Fibroblast of skin of scalp (primary cell): ENCODE results near the gene MAPK14.

Experiments used
- DNase-seq: peaks from one replicate; pipeline ENCODE4 v3.0.0-alpha.2; 2013

Gene MAPK14

GRCh38 chr6:36139991-36140710 lies 112.5 kb downstream of the MAPK14 start:
- no peak for DNase-seq

- no peak for DNase-seq
These were observed 113.5 kb downstream of the MAPK14 start for GRCh38 chr6:36141091-36141490.

GRCh38 chr6:36141961-36142360 lies 114.4 kb downstream of the MAPK14 start:
- no peak for DNase-seq

GRCh38 chr6:36142971-36143838 lies 115.6 kb downstream of the MAPK14 start:
- DNase-seq: no peak

GRCh38 chr6:36145495-36145894 lies 117.9 kb downstream of the MAPK14 start:
- no peak for DNase-seq

GRCh38 chr6:36147294-36147693 lies 119.7 kb downstream of the MAPK14 start:
- no peak for DNase-seq

GRCh38 chr6:36149476-36149875 lies 121.9 kb downstream of the MAPK14 start:
- DNase-seq: no peak

- no peak for DNase-seq
These were observed 122.7 kb downstream of the MAPK14 start for GRCh38 chr6:36150283-36150682.

- no peak for DNase-seq
These were observed 126.7 kb downstream of the MAPK14 start for GRCh38 chr6:36154286-36154685.

- DNase-seq: no peak
These were observed 128.1 kb downstream of the MAPK14 start for GRCh38 chr6:36155662-36156061.

- DNase-seq: peak; percentile 73
These were observed 132.6 kb downstream of the MAPK14 start for GRCh38 chr6:36160147-36160760.
